Stomach (tissue), 4 donors: Measurements from ENCODE around the gene GAGE12F.
"Not testable (repeated sequence)": the region's sequence is repeated elsewhere in the genome, so short reads cannot be mapped to it uniquely, and the experiment has no call there.

ENCODE experiments used
- CTCF ChIP-seq, 7 experiments: fragments of 450-650 bp in 4 of 7; fragments of 200-600 bp in 3 of 7; sonication (generic) in 3 of 7; IDR thresholded peaks; one replicate each; pipeline ENCODE4 v1.5.1; 2016 to 2019; ENCODE audit warnings: antibody characterized with exemption in 7 of 7, control low read depth in 2 of 7, mild to moderate bottlenecking in 1 of 7
- EP300 ChIP-seq: sonication (generic); formaldehyde crosslinking; IDR thresholded peaks from one replicate; pipeline ENCODE4 v1.6.1; 2017; ENCODE audit warnings: antibody characterized with exemption
- POLR2A ChIP-seq, 4 donors: fragments of 450-650 bp; IDR thresholded peaks; one replicate each; pipeline ENCODE4 v1.6.1; 2016; ENCODE audit warnings: antibody characterized with exemption in 4 of 4, control low read depth in 2 of 4, mild to moderate bottlenecking in 1 of 4, moderate library complexity in 1 of 4
- POLR2AphosphoS5 ChIP-seq, 3 donors: sonication (generic); formaldehyde crosslinking; IDR thresholded peaks; one replicate each; pipeline ENCODE4 v1.6.1; 2016; ENCODE audit warnings: antibody characterized with exemption in 3 of 3

GRCh38 chrX:49550989-49551388 lies 9.7 kb upstream of the GAGE12F start, which contains the start of gene GAGE12E:
- TF ChIP-seq CTCF (IDR thresholded peaks at IDR 0.05); POLR2A (IDR thresholded peaks at IDR 0.05); POLR2AphosphoS5 (IDR thresholded peaks at IDR 0.05); EP300: not testable (repeated sequence)
